Nephron progenitor cell (in vitro differentiated cells): ENCODE data around the gene STT3B.

Experiments used
- DNase-seq: peaks from one replicate; pipeline ENCODE4 v3.0.0; 2021
- H3K27ac Mint-ChIP-seq: 2 replicates; pipeline ENCODE4 v1.8.0; 2021; ENCODE audit warnings: mild to moderate bottlenecking, moderate library complexity, mixed read lengths
- H3K27me3 Mint-ChIP-seq: 2 replicates; pipeline ENCODE4 v1.8.0; 2021; ENCODE audit warnings: mild to moderate bottlenecking, low read depth, mixed read lengths; ENCODE audit not compliant: poor library complexity
- H3K36me3 Mint-ChIP-seq: 2 replicates; pipeline ENCODE4 v1.8.0; 2021; ENCODE audit warnings: low read depth, mixed read lengths
- H3K4me1 Mint-ChIP-seq: 2 replicates; pipeline ENCODE4 v1.8.0; 2021; ENCODE audit warnings: mixed read lengths
- H3K4me3 Mint-ChIP-seq: 2 replicates; pipeline ENCODE4 v1.8.0; 2021; ENCODE audit warnings: mild to moderate bottlenecking, moderate library complexity, mixed read lengths
- H3K9me3 Mint-ChIP-seq: 2 replicates; pipeline ENCODE4 v1.8.0; 2021; ENCODE audit warnings: mild to moderate bottlenecking, moderate library complexity, mixed read lengths
- CTCF ChIP-seq: fragments of 200-600 bp; sonication (generic); IDR thresholded peaks from 2 replicates; pipeline ENCODE4 v1.5.0; 2021; ENCODE audit warnings: antibody characterized with exemption

Gene STT3B

GRCh38 chr3:31509147-31509728 is 23.5 kb upstream of the STT3B start:
- Mint-ChIP-seq H3K27ac (no peak overlapping the region), H3K9me3 (peaks cover 3% of the 10 kb centered on the region), H3K4me3 (no peak overlapping the region), H3K27me3 (no peaks in the 10 kb centered on the region), H3K36me3 (no peaks in the 10 kb centered on the region), H3K4me1 (peaks cover 29% of the 10 kb centered on the region)
- DNase-seq = no peak
- no peak for TF ChIP-seq CTCF

GRCh38 chr3:31514570-31514969 is 18.2 kb upstream of the STT3B start:
- H3K36me3 Mint-ChIP-seq = no peaks in the 10 kb centered on the region
- H3K27ac Mint-ChIP-seq = no peak overlapping the region
- TF ChIP-seq CTCF = no peak
- no peak overlapping the region for H3K4me3 Mint-ChIP-seq
- H3K27me3 Mint-ChIP-seq = no peaks in the 10 kb centered on the region
- H3K4me1 Mint-ChIP-seq = no peaks in the 10 kb centered on the region
- peaks cover 3% of the 10 kb centered on the region for H3K9me3 Mint-ChIP-seq
- DNase-seq = no peak

- no peaks in the 10 kb centered on the region for H3K4me1 Mint-ChIP-seq
- no peak overlapping the region for H3K4me3 Mint-ChIP-seq
- no peaks in the 10 kb centered on the region for H3K36me3 Mint-ChIP-seq
- H3K27me3 Mint-ChIP-seq = no peaks in the 10 kb centered on the region
- peaks cover 3% of the 10 kb centered on the region for H3K9me3 Mint-ChIP-seq
- no peak for DNase-seq
- H3K27ac Mint-ChIP-seq = no peak overlapping the region
- TF ChIP-seq CTCF = no peak
These were observed 17.0 kb upstream of the STT3B start for GRCh38 chr3:31515486-31516284.

- no peaks in the 10 kb centered on the region for H3K36me3 Mint-ChIP-seq
- H3K4me3 Mint-ChIP-seq = no peak overlapping the region
- H3K4me1 Mint-ChIP-seq = no peaks in the 10 kb centered on the region
- DNase-seq = no peak
- H3K27ac Mint-ChIP-seq = no peak overlapping the region
- TF ChIP-seq CTCF = no peak
- H3K27me3 Mint-ChIP-seq = no peaks in the 10 kb centered on the region
- H3K9me3 Mint-ChIP-seq = peaks cover 3% of the 10 kb centered on the region
These were observed 16.0 kb upstream of the STT3B start for GRCh38 chr3:31516757-31517156.

GRCh38 chr3:31521468-31521867 is 11.3 kb upstream of the STT3B start:
- H3K36me3 Mint-ChIP-seq = no peaks in the 10 kb centered on the region
- H3K27ac Mint-ChIP-seq = no peak overlapping the region
- DNase-seq = no peak
- no peak for TF ChIP-seq CTCF
- H3K9me3 Mint-ChIP-seq = peaks cover 6% of the 10 kb centered on the region
- H3K4me3 Mint-ChIP-seq = no peak overlapping the region
- H3K4me1 Mint-ChIP-seq = no peaks in the 10 kb centered on the region
- no peaks in the 10 kb centered on the region for H3K27me3 Mint-ChIP-seq

GRCh38 chr3:31522152-31522551 is 10.6 kb upstream of the STT3B start:
- H3K4me3 Mint-ChIP-seq = no peak overlapping the region
- DNase-seq = no peak

More at GRCh38 chr3:31522152-31522551, 10.6 kb upstream of the STT3B start:
- H3K36me3 Mint-ChIP-seq = no peaks in the 10 kb centered on the region
- H3K27ac Mint-ChIP-seq = no peak overlapping the region
- no peaks in the 10 kb centered on the region for H3K4me1 Mint-ChIP-seq
- no peak for TF ChIP-seq CTCF
- no peaks in the 10 kb centered on the region for H3K27me3 Mint-ChIP-seq
- H3K9me3 Mint-ChIP-seq = peaks cover 8% of the 10 kb centered on the region
